HL-60 (cell line): ENCODE measurements around the gene PIK3C2B.
"Not testable (repeated sequence)": the region's sequence is repeated elsewhere in the genome, so short reads cannot be mapped to it uniquely, and the experiment has no call there.

Experiments used
- DNase-seq, 2 experiments: peaks; one replicate each; pipeline ENCODE4 v3.0.0-alpha.2; 2010 to 2020; ENCODE audit warnings: low read depth in 1 of 2, low spot score in 1 of 2
- H3K27ac ChIP-seq: fragments of 250-450 bp; sonication (Bioruptor Pico); replicated peaks from 2 replicates; pipeline ENCODE4 v1.5.1; 2020; ENCODE audit warnings: mild to moderate bottlenecking, moderate library complexity
- H3K27me3 ChIP-seq: fragments of 250-450 bp; sonication (Bioruptor Pico); 2 replicates; pipeline ENCODE4 v1.5.1; 2021; ENCODE audit warnings: mild to moderate bottlenecking, moderate library complexity; ENCODE audit not compliant: insufficient read depth, poor library complexity, severe bottlenecking
- H3K4me3 ChIP-seq: replicated peaks from 2 replicates; pipeline ENCODE4 v1.5.1; 2011; ENCODE audit warnings: mild to moderate bottlenecking, control low read depth, low read length; ENCODE audit not compliant: insufficient read depth
- CTCF ChIP-seq: IDR thresholded peaks from one replicate; pipeline ENCODE4 v1.5.1; 2011; ENCODE audit warnings: low read length, control low read depth, inconsistent platforms; ENCODE audit not compliant: insufficient read depth
- GABPA ChIP-seq: IDR thresholded peaks from 2 replicates; pipeline ENCODE4 v1.6.1; 2012; ENCODE audit warnings: low read depth
- POLR2AphosphoS5 ChIP-seq: IDR thresholded peaks from 2 replicates; pipeline ENCODE4 v1.6.1; 2012; ENCODE audit warnings: low read depth
- REST ChIP-seq: IDR thresholded peaks from 2 replicates; pipeline ENCODE4 v1.6.1; 2012; ENCODE audit warnings: low read depth; ENCODE audit not compliant: insufficient replicate concordance
- SPI1 ChIP-seq: IDR thresholded peaks from 2 replicates; pipeline ENCODE4 v1.6.1; 2012; ENCODE audit warnings: low read depth, mild to moderate bottlenecking, borderline replicate concordance

The PIK3C2B gene

GRCh38 chr1:204491655-204492054, 3.0 kb downstream of the PIK3C2B start:
- TF ChIP-seq REST (no peak), GABPA (no peak), CTCF (no peak), POLR2AphosphoS5 (no peak), SPI1 (no peak)
- Histone ChIP-seq H3K4me3 (no peak overlapping the region), H3K27me3 (peaks cover 6% of the 10 kb centered on the region), H3K27ac (no peak overlapping the region)
- no peak for DNase-seq

GRCh38 chr1:204487256-204487615, 7.4 kb downstream of the PIK3C2B start:
- TF ChIP-seq SPI1 (no peak), POLR2AphosphoS5 (no peak), GABPA (no peak), CTCF (no peak), REST (no peak)
- H3K4me3 ChIP-seq: no peak overlapping the region
- DNase-seq: no peak
- H3K27me3 ChIP-seq: no peaks in the 10 kb centered on the region
- no peak overlapping the region for H3K27ac ChIP-seq

GRCh38 chr1:204486513-204487255, 7.9 kb downstream of the PIK3C2B start:
- H3K27ac ChIP-seq, H3K27me3 ChIP-seq, DNase-seq, H3K4me3 ChIP-seq: not testable (repeated sequence)

GRCh38 chr1:204483791-204484190, 10.8 kb downstream of the PIK3C2B start:
- no peak overlapping the region for H3K27ac ChIP-seq
- DNase-seq: no peak
- no peak for TF ChIP-seq REST
- TF ChIP-seq CTCF: no peak
- no peak for TF ChIP-seq POLR2AphosphoS5
- TF ChIP-seq SPI1: no peak
- TF ChIP-seq GABPA: no peak
- no peak overlapping the region for H3K4me3 ChIP-seq
- no peaks in the 10 kb centered on the region for H3K27me3 ChIP-seq
